ENCODE results near the gene HIGD1A.

DNA sequence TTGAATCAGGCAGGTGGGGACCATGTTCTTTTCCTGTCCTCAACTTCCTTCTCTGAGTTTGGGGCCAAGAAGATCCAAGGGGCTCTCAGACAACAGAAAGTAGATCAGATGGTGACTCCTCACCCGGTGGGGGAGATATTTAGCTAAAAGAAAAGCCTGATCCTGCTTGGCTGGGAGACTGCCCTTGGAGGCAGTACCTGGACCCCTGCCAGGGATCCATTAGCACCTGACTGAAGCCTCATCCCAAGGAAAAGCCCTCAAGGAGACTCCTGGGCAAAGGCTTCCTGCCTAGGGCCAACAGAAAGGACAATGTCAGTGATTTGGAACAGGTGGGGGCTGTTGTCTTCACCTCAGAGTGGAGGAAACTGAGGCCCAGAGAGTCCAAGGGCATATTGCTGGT lies 68.2 kb downstream of the HIGD1A start:
- TF ChIP-seq, protein P1, sequence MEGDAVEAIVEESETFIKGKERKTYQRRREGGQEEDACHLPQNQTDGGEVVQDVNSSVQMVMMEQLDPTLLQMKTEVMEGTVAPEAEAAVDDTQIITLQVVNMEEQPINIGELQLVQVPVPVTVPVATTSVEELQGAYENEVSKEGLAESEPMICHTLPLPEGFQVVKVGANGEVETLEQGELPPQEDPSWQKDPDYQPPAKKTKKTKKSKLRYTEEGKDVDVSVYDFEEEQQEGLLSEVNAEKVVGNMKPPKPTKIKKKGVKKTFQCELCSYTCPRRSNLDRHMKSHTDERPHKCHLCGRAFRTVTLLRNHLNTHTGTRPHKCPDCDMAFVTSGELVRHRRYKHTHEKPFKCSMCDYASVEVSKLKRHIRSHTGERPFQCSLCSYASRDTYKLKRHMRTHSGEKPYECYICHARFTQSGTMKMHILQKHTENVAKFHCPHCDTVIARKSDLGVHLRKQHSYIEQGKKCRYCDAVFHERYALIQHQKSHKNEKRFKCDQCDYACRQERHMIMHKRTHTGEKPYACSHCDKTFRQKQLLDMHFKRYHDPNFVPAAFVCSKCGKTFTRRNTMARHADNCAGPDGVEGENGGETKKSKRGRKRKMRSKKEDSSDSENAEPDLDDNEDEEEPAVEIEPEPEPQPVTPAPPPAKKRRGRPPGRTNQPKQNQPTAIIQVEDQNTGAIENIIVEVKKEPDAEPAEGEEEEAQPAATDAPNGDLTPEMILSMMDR (IDR thresholded peaks at IDR 0.05; ENCODE audit: insufficient read depth, low read depth, low read length) = no peak
- no peak for TF ChIP-seq EZH2 (IDR thresholded peaks at IDR 0.05; ENCODE audit: insufficient read depth, low read length)
